COLO829 (cell line): ENCODE measurements around the gene FSD2.

Source experiments
- DNase-seq: peaks from one replicate; pipeline ENCODE4 v3.0.0; 2012; ENCODE audit warnings: low spot score

Gene FSD2

GRCh38 chr15:82805994-82806406 is at the start of gene FSD2:
FSD2 (minus strand) TSS chr15:82806069; CDS start chr15:82787390, 18,679 bp downstream.
- no peak for DNase-seq

DNA sequence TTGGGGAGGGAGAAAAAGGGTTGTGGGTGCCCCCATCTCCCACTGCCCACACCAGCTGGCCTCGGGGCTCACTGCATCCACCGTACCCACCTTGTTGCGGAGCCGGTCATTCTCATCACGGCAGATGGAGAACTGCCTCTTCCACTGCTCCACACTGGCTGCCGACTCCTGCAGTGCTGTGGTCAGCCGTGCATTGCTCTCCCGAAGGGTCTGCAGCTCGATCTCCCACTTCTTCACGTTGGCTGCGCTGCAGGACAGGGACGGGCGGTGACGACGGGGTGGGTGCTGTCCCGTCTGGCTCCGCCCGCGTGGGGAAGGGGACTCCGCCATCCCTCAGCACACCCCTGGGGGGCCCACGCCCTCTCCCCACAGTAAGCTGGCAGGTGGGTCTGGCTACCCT is 48.7 kb upstream of the FSD2 start:
- DNase-seq, result no peak

GRCh38 chr15:82852941-82853561 is 47.2 kb upstream of the FSD2 start:
- DNase-seq, result no peak

GRCh38 chr15:82851981-82852511 is 46.2 kb upstream of the FSD2 start:
- DNase-seq, result no peak

- no peak for DNase-seq
Measured at GRCh38 chr15:82851306-82851850, 45.5 kb upstream of the FSD2 start.

DNA sequence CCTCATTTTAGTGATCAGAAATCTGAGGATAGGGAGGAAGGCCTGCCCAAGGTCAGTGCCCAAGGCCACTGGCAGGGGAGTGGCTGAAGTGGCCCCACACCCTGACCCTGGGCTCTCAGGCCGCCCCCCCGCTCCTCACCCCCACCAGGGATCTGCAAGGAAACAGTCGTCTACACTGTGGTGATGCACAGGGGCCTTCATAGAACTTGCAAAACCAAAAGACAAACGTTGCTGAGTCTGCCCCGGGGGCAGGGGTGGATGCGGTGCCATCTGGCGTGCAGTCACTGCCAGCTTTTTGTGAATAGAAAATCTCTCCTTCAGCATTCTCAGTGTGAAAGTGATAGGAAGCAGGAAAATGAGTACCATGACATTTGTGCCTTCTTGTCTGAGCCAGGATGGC is 44.9 kb upstream of the FSD2 start:
- DNase-seq, result no peak

GRCh38 chr15:82849556-82850512 is 44.0 kb upstream of the FSD2 start:
- peak; percentile 59 for DNase-seq

GRCh38 chr15:82848241-82848993 is 42.5 kb upstream of the FSD2 start:
- DNase-seq, result no peak

GRCh38 chr15:82847703-82848102 is 41.8 kb upstream of the FSD2 start:
- DNase-seq, result no peak

DNA sequence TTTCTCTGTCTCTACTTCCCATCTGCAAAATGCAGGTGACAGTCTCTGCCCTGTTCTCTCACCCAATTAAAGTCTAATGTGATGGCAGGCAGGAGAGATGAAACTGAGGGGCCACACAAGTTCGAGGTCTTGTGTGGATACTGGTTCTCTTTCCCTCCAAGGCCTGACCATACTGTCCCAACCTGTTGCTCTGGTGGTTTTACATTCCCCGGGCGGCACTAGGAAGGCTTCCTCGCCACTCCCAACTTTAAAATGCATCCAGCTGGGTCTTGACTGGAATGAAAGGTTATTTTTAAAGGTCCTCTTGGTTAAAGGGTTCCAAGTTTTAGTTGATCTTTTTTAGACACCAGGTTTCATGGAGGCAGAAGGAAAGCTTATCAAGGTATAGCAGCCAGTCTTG is 40.8 kb upstream of the FSD2 start:
- no peak for DNase-seq

GRCh38 chr15:82845686-82846085 is 39.8 kb upstream of the FSD2 start:
- no peak for DNase-seq

DNA sequence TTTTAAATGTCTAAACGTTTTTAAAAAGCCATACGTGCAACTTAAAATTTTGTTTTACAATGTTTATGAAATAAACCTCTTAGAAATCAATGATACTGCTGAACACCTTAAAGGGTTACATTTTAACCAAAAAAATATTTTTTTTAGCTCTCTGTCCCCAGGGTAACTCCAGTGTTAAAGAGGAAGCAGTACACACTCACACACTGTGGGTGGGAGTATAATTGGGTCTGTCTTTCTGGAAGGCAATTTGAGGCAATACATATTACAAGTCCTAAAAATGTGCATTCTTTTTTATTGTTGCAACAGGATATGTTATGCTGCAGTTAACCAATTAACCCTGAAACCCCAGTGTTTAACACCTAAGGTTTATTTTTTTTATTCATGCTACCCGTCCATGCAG is 37.7 kb upstream of the FSD2 start:
- DNase-seq, result no peak

DNA sequence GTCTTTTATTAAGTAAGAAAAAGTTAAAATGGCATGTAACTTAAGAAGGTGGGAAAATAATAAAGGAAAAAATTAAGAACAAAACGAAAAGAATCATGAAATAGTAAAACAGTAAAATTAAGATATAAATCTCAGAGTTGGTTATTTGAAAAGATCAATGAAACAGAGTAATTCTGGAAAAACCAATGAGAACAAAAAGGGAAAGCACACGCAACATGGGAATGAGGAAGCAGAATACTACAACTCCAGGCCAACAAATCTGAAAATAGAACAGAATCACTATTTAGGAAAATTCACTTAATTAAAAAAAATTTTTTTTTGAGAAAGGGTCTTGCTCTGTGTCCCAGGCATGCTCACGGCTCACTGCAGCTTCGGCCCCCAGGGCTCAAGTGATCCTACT is 34.3 kb upstream of the FSD2 start:
- no peak for DNase-seq

GRCh38 chr15:82839136-82839535 is 33.3 kb upstream of the FSD2 start:
- no peak for DNase-seq

DNA sequence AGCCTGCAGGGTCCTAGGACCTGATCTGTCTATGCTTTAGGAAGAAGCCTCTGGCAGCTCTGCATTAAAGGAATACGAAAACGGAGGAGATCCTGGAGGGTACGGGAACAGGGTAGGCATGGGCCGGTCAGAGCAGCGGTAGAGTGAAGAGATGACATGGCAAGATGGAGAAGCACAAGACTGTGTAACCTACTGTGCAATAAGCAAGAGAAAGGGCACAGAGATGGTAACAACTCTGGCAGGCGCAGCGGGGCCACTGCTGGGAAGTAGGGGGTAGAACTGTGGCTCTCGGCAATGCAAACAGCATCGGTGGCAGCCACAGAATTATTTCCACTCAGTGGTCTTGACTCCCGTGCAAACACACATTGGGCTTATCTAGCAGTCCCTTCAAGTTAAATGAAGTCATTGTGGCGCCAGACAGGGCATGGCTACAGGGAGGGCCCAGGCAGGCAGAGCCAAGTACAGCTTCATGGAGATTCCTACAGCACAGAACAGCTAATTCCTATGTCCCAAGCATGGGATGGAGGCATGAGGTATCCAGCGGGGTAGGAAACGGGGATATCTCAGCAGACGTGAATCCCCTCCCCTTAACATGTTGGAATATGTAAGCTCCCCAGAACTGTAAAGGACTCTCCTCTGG is 32.3 kb upstream of the FSD2 start:
- no peak for DNase-seq

DNA sequence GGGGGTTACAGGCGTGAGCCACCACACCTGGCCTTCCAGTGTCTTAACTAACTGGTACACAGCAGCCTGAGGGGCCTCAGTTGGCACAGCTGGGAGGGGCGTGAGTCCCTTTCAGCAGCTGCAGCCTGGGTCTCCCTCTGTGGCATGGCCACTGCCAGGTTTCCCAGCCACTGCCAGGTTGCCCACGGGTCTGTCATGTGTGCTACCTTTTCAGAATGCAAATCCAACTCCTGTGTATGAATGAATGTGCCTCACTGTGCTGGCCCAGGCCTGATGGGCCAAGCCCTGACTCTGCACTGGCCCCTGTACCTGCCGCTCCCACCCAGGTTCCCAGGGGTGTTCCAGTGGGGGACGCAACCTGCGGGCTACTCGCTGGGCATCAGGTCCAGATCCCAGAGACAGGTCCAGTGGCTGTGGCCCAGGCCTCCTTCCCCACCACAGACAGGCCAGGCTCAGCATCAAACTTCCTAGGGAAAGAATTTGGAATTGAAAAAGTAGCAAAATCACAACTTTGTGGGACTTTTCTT is 29.6 kb upstream of the FSD2 start:
- DNase-seq, result no peak

DNA sequence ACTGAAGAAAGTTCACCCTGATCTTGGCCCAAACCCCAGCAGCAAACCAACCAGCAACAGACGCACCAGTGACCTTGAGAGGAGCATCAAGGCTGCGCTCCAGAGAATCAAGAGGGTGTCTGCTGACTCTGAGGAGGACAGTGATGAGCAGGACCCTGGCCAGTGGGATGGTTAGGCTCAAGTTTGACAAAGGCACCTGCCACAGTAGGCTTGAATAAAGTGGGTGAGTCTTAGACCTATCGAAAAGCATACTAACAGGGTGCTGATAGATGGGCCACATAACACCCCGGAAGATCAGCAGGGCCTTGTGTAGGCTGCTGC is 27.5 kb upstream of the FSD2 start:
- DNase-seq, result no peak

DNA sequence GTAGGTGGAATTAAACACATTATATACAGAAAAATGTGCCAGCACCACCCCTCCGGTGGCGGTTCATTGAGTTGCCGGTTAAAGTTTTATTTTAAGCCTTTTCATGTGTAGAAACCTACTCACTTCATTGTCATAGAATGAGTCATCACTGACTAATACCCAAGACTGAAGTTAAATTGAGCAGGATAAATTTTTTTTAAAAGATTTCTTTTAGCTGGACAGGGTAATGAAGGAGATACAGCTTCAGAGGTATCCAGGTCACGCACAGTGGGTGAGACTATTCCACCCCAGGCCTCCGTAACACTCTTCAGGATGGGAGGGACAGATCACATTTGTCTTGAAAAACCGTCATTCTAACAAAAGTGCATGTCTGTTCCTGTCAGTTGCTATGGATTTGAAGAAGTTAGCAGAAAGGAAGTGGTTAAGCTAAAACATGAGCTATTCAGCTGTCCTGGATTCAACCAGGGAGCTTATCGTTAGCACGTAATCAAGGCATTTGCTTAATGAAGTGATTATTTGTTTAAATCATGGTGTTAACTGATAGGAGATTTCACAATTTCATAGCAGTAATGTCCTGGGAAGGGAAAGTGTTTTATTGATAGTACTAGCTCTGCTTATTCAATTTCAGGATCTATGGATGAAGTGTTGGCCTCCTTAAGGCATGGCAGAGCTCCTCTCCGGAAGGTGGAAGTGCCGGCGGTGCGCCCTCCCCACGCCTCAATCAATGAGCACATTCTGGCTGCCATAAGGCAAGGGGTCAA is 26.9 kb upstream of the FSD2 start:
- DNase-seq, result peak; percentile 81

- DNase-seq, result no peak
Measured at GRCh38 chr15:82831894-82832600, 26.2 kb upstream of the FSD2 start.
